Measurements from ENCODE around the gene SLC18B1. TPM values are rescaled to one million over a fixed set of nuclear protein-coding genes. Genes with fewer than 3 reads are reported as not detected.
A peak's percentile ranks its signal among the peaks of the same experiment; 100 is the strongest.

Gene SLC18B1
- total and polyA plus RNA-seq, 10 of the 15 experiments (the other 5 are each of a cell fraction or from before 2014, with no cell fraction given): 3.5 to 11.8 (median 7.1) TPM

DNA sequence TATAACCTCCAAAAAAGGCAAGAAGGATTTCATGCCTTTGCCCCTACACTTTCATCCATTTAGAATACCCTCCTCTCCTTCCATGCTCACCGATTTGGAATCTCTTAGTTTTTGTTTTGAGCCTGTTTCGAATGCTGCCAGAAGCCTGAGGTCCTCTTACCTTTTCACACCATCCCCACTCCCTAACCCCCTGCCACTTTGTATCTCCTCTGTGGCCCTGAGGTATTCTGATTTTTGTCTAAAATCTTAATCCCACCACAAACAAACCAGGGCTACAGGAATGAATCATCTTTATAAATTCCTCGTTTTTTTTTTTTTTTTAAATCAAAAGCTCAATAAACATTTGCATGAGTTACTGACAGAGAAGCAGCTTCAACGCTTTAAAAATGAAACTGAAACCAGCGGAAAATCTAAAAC, 14.3 kb upstream of the SLC18B1 start:
- H3K4me1 ChIP-seq (ENCODE audit: control insufficient read depth, insufficient read depth, low read length): peaks cover 6% of the 10 kb centered on the region; the same call in 1 of the 2 replicates
- FAIRE-seq: peak; percentile 27
- H2AFZ ChIP-seq (ENCODE audit: control insufficient read depth, low read depth, low read length): peak overlapping the region; percentile 70
- peak overlapping the region; percentile 85 for H3K4me3 ChIP-seq
- peaks cover 5% of the 10 kb centered on the region; the same call in 1 of the 2 replicates for H4K20me1 ChIP-seq (ENCODE audit: control insufficient read depth, insufficient read depth)
- ATAC-seq: peak; percentile 7
- ChIA-PET CTCF (interaction anchor here (0.9 to 2.4 kb wide), 6 partner anchors 10 to 147 kb away, joined by 3 to 14 read pairs (median 6); partner anchors contain the start of gene SLC18B1), RAD21 (ENCODE audit: unreplicated experiment) (interaction anchor here (0.7 to 1.6 kb wide), 9 partner anchors 13 to 318 kb away, joined by 3 to 4 read pairs (median 3); partner anchors contain the start of genes SLC18B1 and STX7), POLR2A (interaction anchor here (0.7 to 2.0 kb wide), 5 partner anchors 13 to 300 kb away, joined by 3 to 6 read pairs (median 5); partner anchors contain the start of gene STX7), SMC1A (ENCODE audit: uncharacterized antibody, unreplicated experiment) (interaction anchor here (0.6 to 2.3 kb wide), 6 partner anchors 12 to 316 kb away, joined by 3 to 5 read pairs (median 4); no protein-coding TSS in a partner anchor)
- intact Hi-C loops (cut with micrococcal nuclease; ENCODE audit: unreplicated experiment) (loop anchor here (1.0 to 5.0 kb wide), 3 partner anchors 14 to 300 kb away; partner anchors contain the start of genes SLC18B1 and STX7), in situ Hi-C loops (cut with MboI) (no loop called here)
- peak overlapping the region; percentile 92 for H3K4me2 ChIP-seq (ENCODE audit: control insufficient read depth, insufficient read depth)
- H3K27ac ChIP-seq (ENCODE audit: control insufficient read depth, insufficient read depth): peak overlapping the region; percentile 96
- TF ChIP-seq ZNF384 (IDR thresholded peaks at IDR 0.05; ENCODE audit: borderline replicate concordance, low read depth, low read length) (peak; percentile 43; the same call in 1 of the 2 replicates), MEF2A (IDR thresholded peaks at IDR 0.05; ENCODE audit: insufficient read depth, low read depth, low read length) (0 out of 2 replicates have a peak, but pooled peaks have one; percentile 12), IRF4 (IDR thresholded peaks at IDR 0.05; ENCODE audit: low read depth, low read length) (no peak), PKNOX1 (IDR thresholded peaks at IDR 0.05) (peak; percentile 59), RFX5 (IDR thresholded peaks at IDR 0.05; ENCODE audit: low read depth, low read length) (no peak), MTA2 (IDR thresholded peaks at IDR 0.05; ENCODE audit: low read depth) (no peak), RUNX3 (IDR thresholded peaks at IDR 0.05; ENCODE audit: low read length) (peak; percentile 50; the same call in 1 of the 2 replicates)
- TF ChIP-seq, protein P1, sequence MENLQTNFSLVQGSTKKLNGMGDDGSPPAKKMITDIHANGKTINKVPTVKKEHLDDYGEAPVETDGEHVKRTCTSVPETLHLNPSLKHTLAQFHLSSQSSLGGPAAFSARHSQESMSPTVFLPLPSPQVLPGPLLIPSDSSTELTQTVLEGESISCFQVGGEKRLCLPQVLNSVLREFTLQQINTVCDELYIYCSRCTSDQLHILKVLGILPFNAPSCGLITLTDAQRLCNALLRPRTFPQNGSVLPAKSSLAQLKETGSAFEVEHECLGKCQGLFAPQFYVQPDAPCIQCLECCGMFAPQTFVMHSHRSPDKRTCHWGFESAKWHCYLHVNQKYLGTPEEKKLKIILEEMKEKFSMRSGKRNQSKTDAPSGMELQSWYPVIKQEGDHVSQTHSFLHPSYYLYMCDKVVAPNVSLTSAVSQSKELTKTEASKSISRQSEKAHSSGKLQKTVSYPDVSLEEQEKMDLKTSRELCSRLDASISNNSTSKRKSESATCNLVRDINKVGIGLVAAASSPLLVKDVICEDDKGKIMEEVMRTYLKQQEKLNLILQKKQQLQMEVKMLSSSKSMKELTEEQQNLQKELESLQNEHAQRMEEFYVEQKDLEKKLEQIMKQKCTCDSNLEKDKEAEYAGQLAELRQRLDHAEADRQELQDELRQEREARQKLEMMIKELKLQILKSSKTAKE (IDR thresholded peaks at IDR 0.05; ENCODE audit: low read depth, poor library complexity, severe bottlenecking): no peak
- TF ChIP-seq, protein P2, sequence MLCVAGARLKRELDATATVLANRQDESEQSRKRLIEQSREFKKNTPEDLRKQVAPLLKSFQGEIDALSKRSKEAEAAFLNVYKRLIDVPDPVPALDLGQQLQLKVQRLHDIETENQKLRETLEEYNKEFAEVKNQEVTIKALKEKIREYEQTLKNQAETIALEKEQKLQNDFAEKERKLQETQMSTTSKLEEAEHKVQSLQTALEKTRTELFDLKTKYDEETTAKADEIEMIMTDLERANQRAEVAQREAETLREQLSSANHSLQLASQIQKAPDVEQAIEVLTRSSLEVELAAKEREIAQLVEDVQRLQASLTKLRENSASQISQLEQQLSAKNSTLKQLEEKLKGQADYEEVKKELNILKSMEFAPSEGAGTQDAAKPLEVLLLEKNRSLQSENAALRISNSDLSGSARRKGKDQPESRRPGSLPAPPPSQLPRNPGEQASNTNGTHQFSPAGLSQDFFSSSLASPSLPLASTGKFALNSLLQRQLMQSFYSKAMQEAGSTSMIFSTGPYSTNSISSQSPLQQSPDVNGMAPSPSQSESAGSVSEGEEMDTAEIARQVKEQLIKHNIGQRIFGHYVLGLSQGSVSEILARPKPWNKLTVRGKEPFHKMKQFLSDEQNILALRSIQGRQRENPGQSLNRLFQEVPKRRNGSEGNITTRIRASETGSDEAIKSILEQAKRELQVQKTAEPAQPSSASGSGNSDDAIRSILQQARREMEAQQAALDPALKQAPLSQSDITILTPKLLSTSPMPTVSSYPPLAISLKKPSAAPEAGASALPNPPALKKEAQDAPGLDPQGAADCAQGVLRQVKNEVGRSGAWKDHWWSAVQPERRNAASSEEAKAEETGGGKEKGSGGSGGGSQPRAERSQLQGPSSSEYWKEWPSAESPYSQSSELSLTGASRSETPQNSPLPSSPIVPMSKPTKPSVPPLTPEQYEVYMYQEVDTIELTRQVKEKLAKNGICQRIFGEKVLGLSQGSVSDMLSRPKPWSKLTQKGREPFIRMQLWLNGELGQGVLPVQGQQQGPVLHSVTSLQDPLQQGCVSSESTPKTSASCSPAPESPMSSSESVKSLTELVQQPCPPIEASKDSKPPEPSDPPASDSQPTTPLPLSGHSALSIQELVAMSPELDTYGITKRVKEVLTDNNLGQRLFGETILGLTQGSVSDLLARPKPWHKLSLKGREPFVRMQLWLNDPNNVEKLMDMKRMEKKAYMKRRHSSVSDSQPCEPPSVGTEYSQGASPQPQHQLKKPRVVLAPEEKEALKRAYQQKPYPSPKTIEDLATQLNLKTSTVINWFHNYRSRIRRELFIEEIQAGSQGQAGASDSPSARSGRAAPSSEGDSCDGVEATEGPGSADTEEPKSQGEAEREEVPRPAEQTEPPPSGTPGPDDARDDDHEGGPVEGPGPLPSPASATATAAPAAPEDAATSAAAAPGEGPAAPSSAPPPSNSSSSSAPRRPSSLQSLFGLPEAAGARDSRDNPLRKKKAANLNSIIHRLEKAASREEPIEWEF (IDR thresholded peaks at IDR 0.05; ENCODE audit: insufficient replicate concordance, low read depth, low read length): peak; percentile 7
- TF ChIP-seq, protein P3, sequence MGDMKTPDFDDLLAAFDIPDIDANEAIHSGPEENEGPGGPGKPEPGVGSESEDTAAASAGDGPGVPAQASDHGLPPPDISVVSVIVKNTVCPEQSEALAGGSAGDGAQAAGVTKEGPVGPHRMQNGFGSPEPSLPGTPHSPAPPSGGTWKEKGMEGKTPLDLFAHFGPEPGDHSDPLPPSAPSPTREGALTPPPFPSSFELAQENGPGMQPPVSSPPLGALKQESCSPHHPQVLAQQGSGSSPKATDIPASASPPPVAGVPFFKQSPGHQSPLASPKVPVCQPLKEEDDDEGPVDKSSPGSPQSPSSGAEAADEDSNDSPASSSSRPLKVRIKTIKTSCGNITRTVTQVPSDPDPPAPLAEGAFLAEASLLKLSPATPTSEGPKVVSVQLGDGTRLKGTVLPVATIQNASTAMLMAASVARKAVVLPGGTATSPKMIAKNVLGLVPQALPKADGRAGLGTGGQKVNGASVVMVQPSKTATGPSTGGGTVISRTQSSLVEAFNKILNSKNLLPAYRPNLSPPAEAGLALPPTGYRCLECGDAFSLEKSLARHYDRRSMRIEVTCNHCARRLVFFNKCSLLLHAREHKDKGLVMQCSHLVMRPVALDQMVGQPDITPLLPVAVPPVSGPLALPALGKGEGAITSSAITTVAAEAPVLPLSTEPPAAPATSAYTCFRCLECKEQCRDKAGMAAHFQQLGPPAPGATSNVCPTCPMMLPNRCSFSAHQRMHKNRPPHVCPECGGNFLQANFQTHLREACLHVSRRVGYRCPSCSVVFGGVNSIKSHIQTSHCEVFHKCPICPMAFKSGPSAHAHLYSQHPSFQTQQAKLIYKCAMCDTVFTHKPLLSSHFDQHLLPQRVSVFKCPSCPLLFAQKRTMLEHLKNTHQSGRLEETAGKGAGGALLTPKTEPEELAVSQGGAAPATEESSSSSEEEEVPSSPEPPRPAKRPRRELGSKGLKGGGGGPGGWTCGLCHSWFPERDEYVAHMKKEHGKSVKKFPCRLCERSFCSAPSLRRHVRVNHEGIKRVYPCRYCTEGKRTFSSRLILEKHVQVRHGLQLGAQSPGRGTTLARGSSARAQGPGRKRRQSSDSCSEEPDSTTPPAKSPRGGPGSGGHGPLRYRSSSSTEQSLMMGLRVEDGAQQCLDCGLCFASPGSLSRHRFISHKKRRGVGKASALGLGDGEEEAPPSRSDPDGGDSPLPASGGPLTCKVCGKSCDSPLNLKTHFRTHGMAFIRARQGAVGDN (IDR thresholded peaks at IDR 0.05): no peak
- peaks cover 3 to 5% of the 10 kb centered on the region in 2 experiments; a peak in 3 of 4 replicates for H3K36me3 ChIP-seq (ENCODE audit: control insufficient read depth in 2 of 2, insufficient read depth in 2 of 2, low read length in 1 of 2)
- peak overlapping the region; percentile 97 for H3K9ac ChIP-seq (ENCODE audit: control insufficient read depth, insufficient read depth, low read length)
- no peaks in the 10 kb centered on the region for H3K9me3 ChIP-seq (replicated peaks; ENCODE audit: control insufficient read depth, insufficient read depth, low read length)
- H3K27me3 ChIP-seq (replicated peaks in 1 of 2; ENCODE audit: control insufficient read depth in 2 of 2, insufficient read depth in 2 of 2, low read length in 1 of 2): peaks cover 0 to 5% of the 10 kb centered on the region in 2 experiments; a peak in 1 of 4 replicates
- BruUV-seq (replicated peaks): no TSS peak
- whole genome bisulfite sequencing (ENCODE audit: insufficient coverage, insufficient replicate concordance, low lambda C conversion rate, missing lambda C conversion rate): 5% methylated on average over 5 of the region's 5 CpGs
- DNase-seq (ENCODE audit: low read depth, low spot score): no peak
- peaks cover 26% of the 10 kb centered on the region for H3K79me2 ChIP-seq (ENCODE audit: control insufficient read depth, insufficient read depth, low read length)

All from GM12878 (cell line).